Activated naive CD4-positive, alpha-beta T cell treated with anti-CD3 and anti-CD28 coated beads, Interleukin-2, amount 10 ng/mL, durations not matched to agents 7 days and 5 days (primary cell): ENCODE data around the gene ANGPTL7.

Experiments used
- CTCF ChIA-PET: fragments of 350-600 bp; sonication (Branson Sonifier 250); formaldehyde crosslinking; loops from one replicate; lab custom pipeline; 2021; ENCODE audit warnings: antibody characterized with exemption; lab: Charles Lee
- DNase-seq: peaks from one replicate; pipeline ENCODE4 v3.0.0-alpha.2; 2020
- H3K27ac Mint-ChIP-seq: one replicate; pipeline ENCODE4 v1.8.0; 2021; ENCODE audit warnings: mild to moderate bottlenecking, moderate library complexity, mixed read lengths
- H3K27me3 Mint-ChIP-seq: one replicate; pipeline ENCODE4 v1.8.0; 2021; ENCODE audit warnings: mild to moderate bottlenecking, mixed read lengths
- H3K36me3 Mint-ChIP-seq: one replicate; pipeline ENCODE4 v1.8.0; 2021; ENCODE audit warnings: mixed read lengths
- H3K4me1 Mint-ChIP-seq: one replicate; pipeline ENCODE4 v1.8.0; 2021; ENCODE audit warnings: mixed read lengths
- H3K4me3 Mint-ChIP-seq: one replicate; pipeline ENCODE4 v1.8.0; 2021; ENCODE audit warnings: mild to moderate bottlenecking, moderate library complexity, mixed read lengths
- H3K9me3 Mint-ChIP-seq: one replicate; pipeline ENCODE4 v1.8.0; 2021; ENCODE audit warnings: mixed read lengths

Gene ANGPTL7

GRCh38 chr1:11237356-11237755 lies 48.2 kb downstream of the ANGPTL7 start:
- H3K4me1 Mint-ChIP-seq = peaks cover 12% of the 10 kb centered on the region
- DNase-seq = no peak

GRCh38 chr1:11238311-11238710 lies 49.2 kb downstream of the ANGPTL7 start:
- no peaks in the 10 kb centered on the region for H3K27me3 Mint-ChIP-seq
- H3K4me3 Mint-ChIP-seq = no peak overlapping the region
- H3K27ac Mint-ChIP-seq = no peak overlapping the region
- no peaks in the 10 kb centered on the region for H3K9me3 Mint-ChIP-seq
- peaks cover 62% of the 10 kb centered on the region for H3K36me3 Mint-ChIP-seq
- DNase-seq = no peak
- peaks cover 12% of the 10 kb centered on the region for H3K4me1 Mint-ChIP-seq
- CTCF ChIA-PET = interaction anchor here (1.2 to 1.9 kb wide), 2 partner anchors 16 to 200 kb away, joined by 3 to 4 read pairs; no protein-coding TSS in a partner anchor

More at GRCh38 chr1:11237356-11237755, 48.2 kb downstream of the ANGPTL7 start:
- CTCF ChIA-PET = interaction anchor here (0.9 to 1.9 kb wide), 2 partner anchors 59 to 199 kb away, joined by 3 to 4 read pairs; no protein-coding TSS in a partner anchor
- Mint-ChIP-seq H3K36me3 (peaks cover 60% of the 10 kb centered on the region), H3K27me3 (no peaks in the 10 kb centered on the region), H3K9me3 (no peaks in the 10 kb centered on the region), H3K4me3 (no peak overlapping the region), H3K27ac (no peak overlapping the region)

- no peaks in the 10 kb centered on the region for H3K27me3 Mint-ChIP-seq
- H3K36me3 Mint-ChIP-seq = peaks cover 38% of the 10 kb centered on the region
- H3K4me1 Mint-ChIP-seq = peaks cover 3% of the 10 kb centered on the region
- no peak for DNase-seq
- no peaks in the 10 kb centered on the region for H3K9me3 Mint-ChIP-seq
- no peak overlapping the region for H3K27ac Mint-ChIP-seq
- CTCF ChIA-PET = interaction anchor here (1.0 to 2.6 kb wide), 4 partner anchors 51 to 400 kb away, joined by 3 to 10 read pairs (median 8); no protein-coding TSS in a partner anchor
- no peak overlapping the region for H3K4me3 Mint-ChIP-seq
Observed at GRCh38 chr1:11245248-11245647, 56.1 kb downstream of the ANGPTL7 start.
